NCI-H1105 treated with DMSO at 0.1 percent for 48 hours (cell line): ENCODE measurements around the gene MRFAP1.
"Not testable (repeated sequence)": the region's sequence is repeated elsewhere in the genome, so short reads cannot be mapped to it uniquely, and the experiment has no call there.

Source experiments
- DNase-seq: peaks from one replicate; lab custom pipeline; 2025; lab: John Stamatoyannopoulos, UW

Gene MRFAP1

DNA sequence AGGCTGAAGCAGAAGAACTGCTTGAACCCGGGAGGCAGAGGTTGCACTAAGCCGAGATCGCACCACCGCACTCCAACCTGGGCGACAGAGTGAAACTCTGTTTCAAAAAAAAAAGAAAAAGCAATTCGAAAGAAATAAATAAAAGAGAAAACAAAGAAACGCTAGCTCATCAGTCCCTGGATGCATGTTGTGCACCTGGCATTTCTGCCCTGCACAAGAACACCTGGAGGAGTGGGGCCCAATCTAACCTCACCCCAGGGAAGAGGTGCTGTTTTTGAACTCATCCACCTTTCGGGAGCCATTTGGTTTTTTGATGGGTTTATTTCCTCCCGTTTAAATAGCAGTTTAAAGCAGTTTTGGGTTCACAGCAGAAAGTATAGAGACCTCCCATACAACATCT lies 5.7 kb upstream of the MRFAP1 start:
- DNase-seq, result no peak

DNA sequence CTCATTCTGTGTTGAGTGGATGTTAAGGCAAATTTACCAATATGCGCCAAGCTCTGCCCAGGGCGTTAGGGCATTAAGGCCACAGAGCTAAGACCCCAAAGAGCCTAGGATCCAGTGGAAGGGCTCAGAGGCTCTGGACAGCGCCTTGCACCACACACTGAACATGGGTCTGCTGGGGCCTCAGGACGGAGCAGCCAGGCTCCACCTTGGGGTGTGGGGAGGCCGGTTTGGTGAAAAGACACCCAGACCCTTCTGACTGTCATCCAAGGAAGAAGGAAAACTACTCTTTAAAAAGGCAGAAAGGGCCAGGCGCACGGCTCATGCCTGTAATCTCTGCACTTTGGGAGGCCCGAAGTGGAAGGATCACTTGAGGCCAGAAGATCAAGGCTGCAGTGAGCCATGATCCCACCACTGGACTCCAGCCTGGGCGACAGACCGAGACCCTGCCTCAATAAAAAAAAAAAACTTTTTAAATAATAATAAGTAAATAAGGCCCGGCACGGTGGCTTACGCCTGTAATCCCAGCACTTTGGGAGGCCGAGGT lies 1.3 kb upstream of the MRFAP1 start:
- no peak for DNase-seq

DNA sequence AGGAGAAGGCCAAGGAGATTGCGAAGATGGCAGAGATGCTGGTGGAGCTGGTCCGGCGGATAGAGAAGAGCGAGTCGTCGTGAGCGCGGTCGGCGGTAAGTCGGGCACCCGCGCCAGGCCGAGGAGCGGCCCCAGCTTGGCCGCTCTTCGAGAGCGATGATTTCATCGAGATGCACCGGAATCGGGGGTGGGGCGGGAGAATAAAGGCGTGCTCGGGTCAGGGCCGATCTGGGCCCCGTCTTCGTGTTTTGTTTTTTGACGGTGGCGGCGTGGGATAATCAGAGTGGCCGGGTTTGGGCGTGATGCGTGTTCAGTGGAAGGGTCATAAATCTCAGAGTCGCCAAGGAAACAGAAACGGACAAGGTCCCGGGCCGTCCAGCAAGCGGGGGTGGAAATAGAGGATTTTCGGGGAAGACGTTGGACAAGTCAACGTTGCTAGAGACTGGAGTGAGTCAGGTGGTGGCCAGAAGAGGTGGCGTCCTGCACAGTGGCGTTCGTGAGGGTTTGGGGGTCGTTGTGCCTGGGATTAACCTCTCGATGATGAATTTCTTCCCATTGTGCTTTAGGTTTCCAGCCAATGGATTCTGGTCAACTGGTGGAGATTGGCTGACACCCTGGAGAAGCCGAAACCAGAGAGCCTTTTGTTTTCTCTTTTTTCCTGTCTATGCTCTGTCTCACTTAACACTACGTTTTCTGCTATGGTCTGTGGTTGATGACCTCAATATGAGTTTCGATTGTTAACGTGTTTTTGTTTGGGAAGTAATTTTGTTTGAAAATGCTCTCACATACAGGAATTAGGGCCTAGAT lies 882 bp downstream of the MRFAP1 start:
- no peak for DNase-seq

DNA sequence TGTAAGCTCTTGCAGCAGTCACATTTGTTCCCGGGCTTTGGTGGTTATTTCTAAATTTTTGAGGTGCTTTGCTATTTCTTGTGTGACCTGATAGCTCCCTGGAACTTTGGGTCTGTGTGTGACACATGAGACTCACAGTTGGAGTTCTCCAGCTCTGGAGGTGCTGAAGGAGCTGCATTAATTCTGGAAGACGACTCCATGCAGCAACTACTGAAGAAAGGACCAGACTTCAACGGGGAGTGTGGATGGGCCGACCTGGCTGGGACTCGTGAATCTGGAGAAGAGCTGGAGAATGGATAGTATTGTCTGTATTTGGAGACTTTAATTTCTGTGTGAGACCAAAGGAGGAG lies 1.5 kb downstream of the MRFAP1 start:
- DNase-seq, result no peak

DNA sequence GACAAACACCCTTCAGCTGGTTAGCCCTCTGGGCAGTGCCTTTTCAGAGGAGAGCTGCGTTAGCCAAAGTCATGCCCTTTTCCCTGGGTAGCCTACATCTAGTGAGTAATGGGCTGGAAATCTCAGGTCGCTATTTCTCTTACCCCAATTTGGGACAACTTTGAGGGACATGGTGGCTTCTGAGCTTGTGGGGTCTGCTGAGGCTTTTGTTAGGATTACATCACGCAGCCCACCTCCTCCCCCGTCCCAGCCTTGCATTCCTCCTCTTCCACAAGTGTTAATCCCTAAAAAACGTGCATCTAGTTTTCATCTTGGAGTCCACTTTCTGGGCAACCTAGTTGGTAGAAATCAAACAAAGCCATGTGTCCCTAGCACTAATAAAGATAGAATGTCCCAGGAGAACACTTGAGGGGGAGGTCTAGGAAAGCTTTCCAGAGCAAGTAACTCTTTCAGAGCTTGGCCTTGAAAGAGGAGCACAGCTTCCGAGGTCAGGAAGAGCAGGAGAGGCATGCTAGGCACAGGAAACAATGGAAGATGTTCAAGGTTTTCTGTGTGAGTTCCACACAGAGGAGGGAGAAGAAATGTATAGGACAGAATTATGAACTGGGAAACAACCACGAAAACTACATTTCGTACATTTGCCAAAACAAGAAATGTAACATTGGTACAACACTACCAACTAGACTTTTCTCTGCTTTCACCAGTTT lies 2.8 kb downstream of the MRFAP1 start:
- no peak for DNase-seq

DNA sequence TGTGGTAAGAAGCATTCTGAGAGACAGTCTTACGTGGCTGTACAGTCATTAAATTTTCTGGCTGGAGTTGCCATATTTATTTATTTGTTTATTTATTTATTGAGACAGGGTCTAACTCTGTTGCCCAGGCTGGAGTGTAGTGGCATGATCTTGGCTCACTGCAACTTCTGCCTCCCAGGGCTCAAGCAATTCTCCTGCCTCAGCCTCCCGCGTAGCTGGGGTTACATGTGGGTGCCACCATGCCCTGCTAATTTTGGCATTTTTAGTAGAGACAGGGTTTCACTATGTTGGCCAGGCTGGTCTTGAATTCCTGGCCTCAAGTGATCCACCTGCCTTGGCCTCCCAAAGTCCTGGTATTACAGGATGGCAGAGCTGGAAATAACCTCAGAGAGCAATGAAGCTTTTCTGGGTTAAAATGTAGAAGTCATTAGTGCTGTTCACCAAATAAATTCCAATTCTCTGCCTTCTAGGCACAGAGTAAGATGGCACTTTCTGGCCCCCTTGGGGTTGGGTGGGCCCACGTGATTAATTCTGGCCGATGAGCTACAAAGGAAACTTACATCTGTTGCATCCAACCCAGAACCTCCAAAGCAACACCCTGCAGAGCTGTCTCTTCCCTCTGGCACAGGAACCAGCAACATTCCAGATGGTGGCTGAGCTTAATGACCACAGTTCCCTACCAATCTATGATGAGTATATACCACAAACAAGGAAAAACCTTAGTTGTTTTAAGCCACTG lies 4.5 kb downstream of the MRFAP1 start:
- DNase-seq, result no peak

DNA sequence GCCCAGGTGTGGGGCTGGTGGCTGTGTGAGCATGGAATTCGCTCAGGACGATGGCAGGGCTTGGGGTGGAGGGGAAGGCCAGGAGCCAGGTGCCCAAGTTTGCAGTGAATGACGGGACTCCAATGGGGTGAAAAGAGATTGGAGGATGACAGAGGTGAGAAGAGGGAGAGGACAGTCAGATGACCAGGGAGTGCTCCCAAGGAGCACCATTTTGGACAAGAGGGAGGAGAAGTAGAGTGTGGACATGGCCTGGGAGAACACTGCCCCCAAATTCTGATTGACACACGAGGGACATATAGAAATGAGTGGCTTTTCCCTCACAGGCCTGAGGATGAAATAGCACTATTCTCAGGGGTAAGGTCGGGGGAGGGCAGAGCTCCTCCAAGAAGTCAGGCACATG lies 6.7 kb downstream of the MRFAP1 start:
- no peak for DNase-seq

DNA sequence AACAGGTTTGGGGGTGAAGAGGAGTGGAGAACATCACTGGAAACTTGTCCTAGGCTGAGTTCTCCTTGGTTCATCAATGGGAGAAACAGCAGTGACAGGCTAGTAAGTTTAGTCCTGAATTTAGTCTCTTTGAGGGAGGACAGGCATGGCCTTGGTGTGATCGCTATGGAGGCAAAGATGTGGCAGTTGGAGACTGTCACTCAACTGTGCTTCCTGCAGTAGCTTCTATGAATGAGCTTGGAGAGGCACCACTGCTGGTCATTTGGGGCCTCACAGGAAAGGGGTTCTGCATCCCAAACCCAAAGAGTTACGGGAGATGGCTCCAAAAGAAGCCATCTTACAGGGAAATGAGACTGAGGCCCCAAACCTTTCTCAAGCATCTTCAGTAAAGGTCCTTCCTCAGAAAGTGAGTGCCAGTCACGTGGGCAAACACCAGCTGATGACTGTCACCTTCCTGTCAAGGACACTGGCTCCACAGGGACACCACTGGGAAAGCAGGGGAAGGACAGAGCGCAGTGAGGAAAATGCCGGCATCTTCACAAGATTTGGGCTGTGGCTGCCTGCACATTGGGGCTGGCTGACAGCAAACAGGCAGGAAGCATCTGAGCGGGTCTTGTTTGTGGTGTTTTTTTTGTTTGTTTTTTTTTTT lies 7.2 kb downstream of the MRFAP1 start:
- no peak for DNase-seq

DNA sequence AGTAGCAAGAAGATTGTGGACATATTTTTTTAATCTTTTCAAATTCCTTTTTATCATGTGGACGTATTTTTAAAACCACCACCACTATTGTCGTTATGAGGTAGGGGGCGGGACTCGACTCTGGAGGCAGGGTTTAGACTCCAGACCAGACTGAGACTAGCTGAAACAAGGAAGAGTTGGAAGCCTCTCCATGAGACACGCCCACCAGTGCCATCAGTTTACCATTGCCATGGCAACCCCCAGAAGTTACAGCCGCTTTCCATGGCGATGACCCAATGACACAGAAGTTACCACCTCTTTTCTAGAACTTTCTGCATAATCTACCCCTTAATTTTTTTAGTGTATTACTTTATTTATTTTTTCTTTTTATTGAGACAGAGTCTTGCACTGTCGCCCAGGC lies 8.7 kb downstream of the MRFAP1 start:
- no peak for DNase-seq

DNA sequence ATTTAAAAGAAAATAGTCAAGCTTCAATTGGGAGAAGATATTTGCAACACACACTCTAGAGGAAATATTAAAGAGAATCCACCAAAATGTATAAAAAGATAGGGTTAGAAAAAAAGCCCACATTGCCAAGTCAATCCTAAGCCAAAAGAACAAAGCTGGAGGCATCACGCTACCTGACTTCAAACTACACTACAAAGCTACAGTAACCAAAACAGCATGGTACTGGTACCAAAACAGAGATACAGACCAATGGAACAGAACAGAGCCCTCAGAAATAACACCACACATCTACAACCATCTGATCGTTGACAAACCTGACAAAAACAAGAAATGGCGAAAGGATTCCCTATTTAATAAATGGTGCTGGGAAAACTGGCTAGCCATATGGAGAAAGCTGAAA lies 13.7 kb downstream of the MRFAP1 start:
- DNase-seq, result not testable (repeated sequence)

DNA sequence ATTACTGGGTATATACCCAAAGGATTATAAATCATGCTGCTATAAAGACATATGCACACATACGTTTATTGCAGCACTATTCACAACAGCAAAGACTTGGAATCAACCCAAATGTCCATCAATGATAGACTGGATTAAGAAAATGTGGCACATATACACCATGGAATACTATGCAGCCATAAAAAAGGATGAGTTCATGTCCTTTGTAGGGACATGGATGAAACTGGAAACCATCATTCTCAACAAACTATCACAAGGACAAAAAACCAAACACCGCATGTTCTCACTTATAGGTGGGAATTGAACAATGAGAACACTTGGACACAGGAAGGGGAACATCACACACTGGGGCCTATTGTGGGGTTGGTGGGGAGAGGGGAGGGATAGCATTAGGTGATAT lies 14.8 kb downstream of the MRFAP1 start:
- DNase-seq, result not testable (repeated sequence)

DNA sequence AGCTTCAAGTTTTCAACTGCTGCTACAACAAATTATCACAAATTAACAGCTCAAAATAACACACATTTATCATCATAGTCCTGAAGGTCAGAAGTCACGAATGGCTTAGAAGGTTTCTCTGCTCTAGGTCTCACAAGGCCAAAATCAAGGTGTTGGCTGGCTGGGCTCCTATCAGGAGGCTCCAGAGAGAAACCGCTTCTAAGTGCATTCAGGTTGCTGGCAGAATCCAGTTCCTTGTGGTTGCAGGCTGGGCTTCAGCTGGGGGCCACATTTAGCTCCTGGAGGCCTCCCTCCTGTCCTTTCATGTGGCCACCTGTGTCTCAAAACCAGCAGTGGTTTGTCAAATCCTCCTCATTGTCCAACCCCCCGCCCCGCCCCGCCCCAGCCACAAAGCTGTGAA lies 15.4 kb downstream of the MRFAP1 start:
- no peak for DNase-seq

DNA sequence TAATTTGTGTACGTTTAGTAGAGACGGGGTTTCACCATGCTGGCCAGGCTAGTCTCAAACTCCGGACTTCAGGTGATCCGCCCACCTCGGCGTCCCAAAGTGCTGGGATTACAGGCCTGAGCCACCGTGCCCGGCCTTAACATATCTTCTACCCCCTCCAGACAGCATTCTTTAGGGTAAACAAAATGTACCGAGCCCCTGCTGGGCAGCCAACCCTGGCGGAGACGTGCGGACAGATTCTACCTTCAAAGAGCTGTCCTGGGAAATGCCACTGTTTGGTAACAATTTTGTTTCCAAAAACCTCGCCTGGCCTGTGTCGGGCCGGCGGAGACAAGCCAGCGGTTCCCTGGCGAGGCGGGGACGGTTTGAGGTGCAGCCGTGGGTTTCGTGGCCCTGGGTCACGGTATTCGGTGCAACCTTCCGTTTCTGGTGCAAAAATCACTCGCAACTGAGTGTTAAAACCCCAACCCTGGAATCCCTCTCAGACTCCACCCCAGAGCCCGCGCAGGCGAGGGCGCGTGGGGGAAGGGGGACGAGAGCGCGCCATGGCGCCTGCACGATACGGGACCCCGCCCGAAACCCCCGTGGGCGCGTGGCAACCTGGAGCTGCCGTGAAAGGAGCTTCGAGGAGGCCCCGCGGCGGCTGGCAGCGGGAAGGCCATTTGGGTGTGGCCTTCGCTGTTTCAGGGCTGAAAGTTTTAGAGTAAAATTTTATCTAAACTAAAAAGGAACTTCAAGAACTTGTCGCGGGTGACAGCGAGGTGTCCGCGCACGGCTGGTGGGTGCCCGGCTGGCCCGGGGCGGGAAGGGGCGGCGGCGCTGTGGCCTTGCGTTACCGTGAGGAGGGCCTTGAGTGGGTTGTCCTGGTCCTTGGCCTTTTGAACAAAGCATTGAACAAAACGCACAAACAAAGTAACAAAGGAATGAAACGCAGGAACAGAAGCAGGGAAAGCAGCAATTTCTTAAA lies 17.0 kb downstream of the MRFAP1 start:
- DNase-seq, result no peak

DNA sequence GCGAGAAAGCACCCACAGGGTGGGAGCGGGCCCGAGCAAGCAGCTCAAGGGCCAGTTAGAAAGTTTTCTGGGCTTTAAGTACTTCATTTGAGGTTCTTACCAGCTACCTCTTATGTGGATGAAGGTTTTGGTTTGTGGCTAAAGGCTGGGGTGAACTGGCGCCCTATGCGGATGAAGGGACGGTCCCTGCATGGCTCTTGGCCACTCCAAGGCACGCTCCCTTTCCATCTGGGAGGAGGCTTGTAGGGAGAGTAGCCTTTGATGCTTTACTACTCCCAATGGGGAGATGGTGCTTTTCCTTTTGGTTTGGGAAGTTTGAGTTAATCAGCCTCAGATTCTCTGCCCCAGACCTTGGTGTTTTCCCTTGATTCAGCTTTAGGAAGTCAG lies 17.7 kb downstream of the MRFAP1 start:
- DNase-seq, result no peak

DNA sequence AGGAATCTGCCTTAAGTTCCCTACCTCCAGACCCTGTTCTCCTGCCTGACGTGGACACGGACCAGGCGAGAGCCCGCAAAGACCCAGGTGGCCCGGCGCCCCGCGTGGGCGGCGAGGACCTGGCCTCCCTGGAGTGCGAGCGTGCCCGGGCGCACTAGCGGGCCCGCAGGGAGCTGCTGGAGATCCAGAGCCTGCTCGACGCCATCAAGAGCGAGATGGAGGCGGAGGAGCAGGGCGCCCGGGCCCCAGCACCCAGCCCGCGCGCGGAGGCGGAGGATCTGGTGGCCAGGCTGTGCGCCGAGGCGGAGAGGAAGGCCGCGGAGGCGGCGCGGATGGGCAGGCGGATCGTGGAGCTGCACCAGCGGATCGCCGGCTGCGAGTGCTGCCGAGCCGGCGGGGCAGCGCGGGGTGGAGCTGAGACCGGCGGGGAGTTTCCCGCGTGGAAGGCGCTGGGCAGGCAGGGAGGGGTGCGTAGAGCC lies 18.2 kb downstream of the MRFAP1 start:
- no peak for DNase-seq

DNA sequence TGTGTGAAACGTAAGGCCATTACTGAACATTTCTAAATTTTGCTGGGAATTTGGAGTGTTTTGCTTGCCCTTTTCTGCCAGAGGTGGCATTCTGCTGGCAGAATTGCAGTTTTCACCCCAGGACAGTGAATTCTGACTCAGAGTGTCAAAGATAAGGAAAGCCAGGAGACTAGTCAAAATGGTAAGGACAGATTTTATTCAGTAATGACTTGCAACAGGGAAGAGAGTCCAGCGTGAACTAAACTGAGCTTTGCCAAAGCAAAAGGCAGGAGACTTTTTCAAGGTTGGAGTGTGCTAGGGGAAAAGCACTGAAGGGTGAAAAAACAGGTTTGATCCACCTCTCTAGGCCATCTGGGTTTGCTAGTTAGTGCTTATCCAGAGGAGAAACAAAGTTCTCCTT lies 19.4 kb downstream of the MRFAP1 start:
- no peak for DNase-seq

DNA sequence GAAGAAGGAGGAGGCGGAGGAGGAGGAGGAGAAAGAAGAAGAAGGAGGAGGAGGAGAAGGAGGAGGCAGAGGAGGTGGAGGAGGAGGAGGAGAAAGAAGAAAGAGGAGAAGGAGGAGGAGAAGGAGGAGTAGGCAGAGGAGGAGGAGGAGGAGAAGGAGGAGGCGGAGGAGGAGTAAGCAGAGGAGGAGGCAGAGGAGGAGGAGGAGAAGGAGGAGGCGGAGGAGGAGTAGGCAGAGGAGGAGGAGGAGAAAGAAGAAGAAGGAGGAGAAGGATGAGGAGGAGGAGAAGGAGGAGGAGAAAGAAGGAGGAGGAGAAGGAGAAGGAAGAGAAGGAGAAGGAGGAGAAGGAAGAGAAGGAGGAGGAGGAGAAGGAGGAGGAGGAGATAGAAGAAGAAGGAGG lies 19.9 kb downstream of the MRFAP1 start:
- no peak for DNase-seq

DNA sequence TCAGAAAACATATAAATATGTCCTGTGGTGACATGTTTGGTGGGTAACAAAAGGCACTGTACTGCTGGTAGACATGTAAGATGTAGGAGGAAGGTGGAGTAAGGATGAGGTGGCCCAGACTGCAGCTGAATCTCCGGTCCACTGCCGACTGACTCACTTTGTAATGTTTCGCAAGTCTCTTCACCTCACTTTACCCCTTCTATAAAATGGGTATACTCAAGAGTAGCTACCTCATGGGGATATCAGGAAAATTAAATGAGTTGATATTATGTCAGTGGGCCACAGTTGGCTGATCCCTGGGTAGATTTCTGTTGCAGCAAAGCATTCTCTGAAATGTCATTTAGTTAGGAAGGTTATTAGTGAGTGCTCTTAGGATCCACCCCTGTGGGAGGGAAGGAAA lies 22.1 kb downstream of the MRFAP1 start:
- no peak for DNase-seq

DNA sequence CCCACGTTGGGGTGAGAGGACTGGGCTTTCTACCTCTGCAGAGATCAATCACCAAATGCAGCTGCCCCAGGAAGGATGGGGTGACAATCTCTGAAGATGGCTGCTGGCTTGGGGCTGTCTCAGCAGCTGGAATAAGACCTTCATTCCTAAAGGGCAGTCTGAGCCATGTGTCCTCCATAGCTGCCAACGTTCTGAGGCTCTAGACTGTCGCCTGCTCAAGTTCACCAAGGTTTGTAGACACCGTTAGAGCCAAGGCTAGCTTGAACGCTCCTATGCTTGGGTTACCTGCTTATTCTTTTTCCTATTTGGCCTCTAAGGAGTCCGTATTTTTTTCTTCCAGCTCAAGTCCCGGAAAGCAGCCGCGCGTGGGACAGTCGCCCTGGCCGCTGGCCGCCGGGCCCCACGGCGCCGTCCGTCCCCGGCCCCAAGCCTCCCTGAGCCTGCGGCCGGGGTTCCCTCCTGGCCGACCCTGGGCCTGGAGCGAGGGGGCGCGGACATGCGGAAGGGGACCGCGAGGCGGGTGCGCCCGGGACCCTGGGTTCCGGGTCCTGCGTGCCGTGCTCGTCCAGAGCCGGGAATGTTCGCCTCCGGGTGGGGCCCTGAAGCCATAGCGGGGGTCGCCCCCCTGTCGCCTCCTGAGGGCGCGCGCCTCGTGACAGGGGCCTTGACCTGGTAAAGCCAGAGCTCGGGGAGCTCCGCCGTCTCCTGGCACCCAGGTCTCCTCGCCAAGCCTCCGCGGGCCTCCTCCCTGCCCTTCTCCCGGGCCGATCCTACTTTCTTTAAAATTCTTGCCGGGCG lies 23.3 kb downstream of the MRFAP1 start:
- DNase-seq, result no peak

DNA sequence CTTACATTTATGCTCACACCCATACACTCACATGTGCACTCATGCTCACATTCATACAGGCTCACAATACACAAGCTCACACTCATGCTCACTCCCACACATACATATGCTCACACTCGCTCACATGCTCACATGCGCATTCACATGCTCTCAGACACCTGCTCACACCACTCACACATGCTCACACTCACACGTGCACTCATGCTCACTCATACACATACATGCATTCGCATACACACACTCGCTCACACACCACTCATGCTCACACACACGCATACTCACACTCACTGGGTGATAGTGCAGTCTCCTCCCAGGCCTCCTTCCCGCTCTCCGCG lies 24.8 kb downstream of the MRFAP1 start:
- DNase-seq, result no peak
